ENCODE results near the gene IRF8. TPM values are rescaled to one million over a fixed set of nuclear protein-coding genes. Genes with fewer than 3 reads are reported as not detected.
"Not testable (repeated sequence)": the region's sequence is repeated elsewhere in the genome, so short reads cannot be mapped to it uniquely, and the experiment has no call there.

IRF8 gene
- total RNA-seq, 3 donors from 2014 or later (not counting 1 experiment from before 2014, with no cell fraction given), result 101 to 167 (median 122) TPM

DNA sequence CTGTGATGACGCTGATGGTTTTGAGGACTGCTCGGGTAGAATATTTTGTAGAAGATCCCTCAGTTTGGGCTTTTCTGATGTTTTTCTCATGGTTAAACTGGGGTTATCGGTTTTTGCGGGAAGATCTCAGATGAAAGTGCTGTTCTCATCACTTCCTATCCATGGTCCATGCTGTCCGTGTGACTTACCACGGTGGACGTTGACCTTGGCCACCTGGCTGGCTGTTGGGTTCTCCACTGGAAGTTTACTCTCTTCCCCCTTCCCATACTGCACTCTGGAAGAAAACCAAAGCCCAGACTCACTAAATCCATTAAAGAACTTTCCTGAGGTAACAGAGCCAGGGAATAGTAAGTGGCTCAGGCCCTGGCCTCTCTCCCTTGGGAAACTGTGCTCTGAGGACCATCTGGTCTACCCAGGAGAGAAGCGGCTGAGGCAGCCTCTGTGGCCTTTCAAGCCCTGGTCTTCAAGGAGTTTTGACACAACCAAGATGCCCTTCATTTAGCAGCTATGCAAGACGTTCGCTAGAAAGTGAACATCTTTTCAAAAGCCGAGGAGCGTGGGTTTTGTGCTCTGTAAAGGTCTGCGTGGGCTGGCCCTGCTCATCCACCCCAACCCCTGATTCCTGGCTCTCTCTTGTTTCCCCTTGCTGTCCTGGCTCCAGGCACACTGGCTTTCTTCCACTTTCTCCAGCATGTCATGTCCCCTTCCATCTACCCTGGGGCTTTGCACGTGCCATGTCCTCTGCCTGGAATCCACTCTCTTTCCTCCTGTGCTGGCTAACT, 43.1 kb downstream of the IRF8 start:
- 74% methylated on average over 14 of the region's 14 CpGs for WGBS (ENCODE audit: insufficient coverage)
- no peak overlapping the region for H3K27ac Mint-ChIP-seq
- ATAC-seq, result no peak
- Histone ChIP-seq H3K27me3 (ENCODE audit: control insufficient read depth, insufficient read depth, low read length) (no peaks in the 10 kb centered on the region), H3K9me3 (ENCODE audit: control insufficient read depth, insufficient read depth, low read length) (no peaks in the 10 kb centered on the region), H3K4me3 (ENCODE audit: low read length) (no peak overlapping the region), H3K4me1 (ENCODE audit: control insufficient read depth, insufficient read depth, low read length) (peaks cover 61% of the 10 kb centered on the region), H3K27ac (ENCODE audit: low read length) (no peak overlapping the region), H3K36me3 (ENCODE audit: control insufficient read depth, insufficient read depth, low read length) (no peaks in the 10 kb centered on the region)
- H3K4me3 Mint-ChIP-seq, result no peak overlapping the region
- no peaks in the 10 kb centered on the region for H3K36me3 Mint-ChIP-seq
- TF ChIP-seq, protein P1, sequence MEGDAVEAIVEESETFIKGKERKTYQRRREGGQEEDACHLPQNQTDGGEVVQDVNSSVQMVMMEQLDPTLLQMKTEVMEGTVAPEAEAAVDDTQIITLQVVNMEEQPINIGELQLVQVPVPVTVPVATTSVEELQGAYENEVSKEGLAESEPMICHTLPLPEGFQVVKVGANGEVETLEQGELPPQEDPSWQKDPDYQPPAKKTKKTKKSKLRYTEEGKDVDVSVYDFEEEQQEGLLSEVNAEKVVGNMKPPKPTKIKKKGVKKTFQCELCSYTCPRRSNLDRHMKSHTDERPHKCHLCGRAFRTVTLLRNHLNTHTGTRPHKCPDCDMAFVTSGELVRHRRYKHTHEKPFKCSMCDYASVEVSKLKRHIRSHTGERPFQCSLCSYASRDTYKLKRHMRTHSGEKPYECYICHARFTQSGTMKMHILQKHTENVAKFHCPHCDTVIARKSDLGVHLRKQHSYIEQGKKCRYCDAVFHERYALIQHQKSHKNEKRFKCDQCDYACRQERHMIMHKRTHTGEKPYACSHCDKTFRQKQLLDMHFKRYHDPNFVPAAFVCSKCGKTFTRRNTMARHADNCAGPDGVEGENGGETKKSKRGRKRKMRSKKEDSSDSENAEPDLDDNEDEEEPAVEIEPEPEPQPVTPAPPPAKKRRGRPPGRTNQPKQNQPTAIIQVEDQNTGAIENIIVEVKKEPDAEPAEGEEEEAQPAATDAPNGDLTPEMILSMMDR (IDR thresholded peaks at IDR 0.05), result no peak
- no peaks in the 10 kb centered on the region for H3K9me3 Mint-ChIP-seq
- H3K4me1 Mint-ChIP-seq, result peaks cover 44 to 55% of the 10 kb centered on the region in 2 donors
- peaks cover 0 to 6% of the 10 kb centered on the region in 2 donors for H3K27me3 Mint-ChIP-seq (ENCODE audit: low read depth in 2 of 2)
- intact Hi-C loops (cut with micrococcal nuclease), result no loop called here
- no peak for DNase-seq

DNA sequence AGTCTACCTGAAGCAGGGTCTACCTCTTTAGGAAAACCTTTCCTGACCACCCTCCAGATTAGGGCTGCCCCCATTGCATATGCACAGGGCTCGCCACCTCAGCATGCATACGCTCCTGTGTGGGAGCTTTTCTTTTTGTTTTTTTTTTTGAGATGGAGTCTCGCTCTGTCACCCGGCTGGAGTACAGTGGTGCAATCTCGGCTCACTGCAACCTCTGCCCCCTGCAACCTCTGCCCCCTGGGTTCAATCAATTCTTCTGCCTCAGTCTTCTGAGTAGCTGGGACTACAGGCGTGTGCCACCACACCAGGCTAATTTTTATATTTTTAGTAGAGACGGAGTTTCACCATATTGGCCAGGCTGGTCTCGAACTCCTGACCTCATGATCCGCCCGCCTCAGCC, 43.7 kb downstream of the IRF8 start:
- H3K4me1 ChIP-seq (ENCODE audit: control insufficient read depth, insufficient read depth, low read length), result peaks cover 61% of the 10 kb centered on the region
- H3K27me3 ChIP-seq (ENCODE audit: control insufficient read depth, insufficient read depth, low read length); H3K4me3 ChIP-seq (ENCODE audit: low read length); H3K4me3 Mint-ChIP-seq; H3K27me3 Mint-ChIP-seq (ENCODE audit: low read depth in 2 of 2); ATAC-seq; H3K36me3 ChIP-seq (ENCODE audit: control insufficient read depth, insufficient read depth, low read length); H3K36me3 Mint-ChIP-seq; DNase-seq; intact Hi-C loops (cut with micrococcal nuclease); H3K27ac ChIP-seq (ENCODE audit: low read length); H3K9me3 ChIP-seq (ENCODE audit: control insufficient read depth, insufficient read depth, low read length); H3K27ac Mint-ChIP-seq; H3K9me3 Mint-ChIP-seq: not testable (repeated sequence)
- H3K4me1 Mint-ChIP-seq, result peaks cover 45 to 56% of the 10 kb centered on the region in 2 donors
- WGBS (ENCODE audit: insufficient coverage), result 92% methylated on average over 10 of the region's 10 CpGs

DNA sequence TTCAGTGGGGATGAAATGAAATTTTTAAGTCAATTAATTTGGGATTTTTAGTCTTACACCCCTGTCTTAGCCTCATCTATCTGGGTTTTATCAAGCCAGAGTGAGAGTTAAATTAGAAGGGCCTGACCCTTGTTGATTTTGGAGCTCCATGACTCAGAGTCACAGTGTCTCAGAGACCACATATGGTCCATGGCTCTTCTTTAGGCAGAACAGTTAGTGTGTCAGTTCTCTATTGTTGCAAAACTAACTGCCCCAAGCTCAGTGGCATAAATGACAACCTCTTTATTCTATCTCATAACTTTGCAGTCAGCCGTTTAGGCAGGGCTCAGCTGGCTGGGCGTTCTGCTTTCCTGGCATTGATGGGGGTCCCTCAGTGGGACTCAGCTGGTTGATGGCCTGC, 44.7 kb downstream of the IRF8 start:
- intact Hi-C loops (cut with micrococcal nuclease), result no loop called here
- peaks cover 61% of the 10 kb centered on the region for H3K4me1 ChIP-seq (ENCODE audit: control insufficient read depth, insufficient read depth, low read length)
- H3K9me3 ChIP-seq (ENCODE audit: control insufficient read depth, insufficient read depth, low read length), result no peaks in the 10 kb centered on the region
- Mint-ChIP-seq H3K36me3 (no peaks in the 10 kb centered on the region), H3K4me3 (no peak overlapping the region), H3K9me3 (no peaks in the 10 kb centered on the region), H3K27ac (no peak overlapping the region), H3K4me1 (peaks cover 41 to 53% of the 10 kb centered on the region in 2 donors), H3K27me3 (ENCODE audit: low read depth in 2 of 2) (peaks cover 6 to 10% of the 10 kb centered on the region in 2 donors)
- WGBS (ENCODE audit: insufficient coverage), result 81% methylated on average over 2 of the region's 2 CpGs
- H3K27me3 ChIP-seq (ENCODE audit: control insufficient read depth, insufficient read depth, low read length), result no peaks in the 10 kb centered on the region
- no peak overlapping the region for H3K4me3 ChIP-seq (ENCODE audit: low read length)
- no peaks in the 10 kb centered on the region for H3K36me3 ChIP-seq (ENCODE audit: control insufficient read depth, insufficient read depth, low read length)
- H3K27ac ChIP-seq (ENCODE audit: low read length), result no peak overlapping the region
- TF ChIP-seq, protein P1 (IDR thresholded peaks at IDR 0.05), result no peak
- DNase-seq (no peak), ATAC-seq (no peak)

DNA sequence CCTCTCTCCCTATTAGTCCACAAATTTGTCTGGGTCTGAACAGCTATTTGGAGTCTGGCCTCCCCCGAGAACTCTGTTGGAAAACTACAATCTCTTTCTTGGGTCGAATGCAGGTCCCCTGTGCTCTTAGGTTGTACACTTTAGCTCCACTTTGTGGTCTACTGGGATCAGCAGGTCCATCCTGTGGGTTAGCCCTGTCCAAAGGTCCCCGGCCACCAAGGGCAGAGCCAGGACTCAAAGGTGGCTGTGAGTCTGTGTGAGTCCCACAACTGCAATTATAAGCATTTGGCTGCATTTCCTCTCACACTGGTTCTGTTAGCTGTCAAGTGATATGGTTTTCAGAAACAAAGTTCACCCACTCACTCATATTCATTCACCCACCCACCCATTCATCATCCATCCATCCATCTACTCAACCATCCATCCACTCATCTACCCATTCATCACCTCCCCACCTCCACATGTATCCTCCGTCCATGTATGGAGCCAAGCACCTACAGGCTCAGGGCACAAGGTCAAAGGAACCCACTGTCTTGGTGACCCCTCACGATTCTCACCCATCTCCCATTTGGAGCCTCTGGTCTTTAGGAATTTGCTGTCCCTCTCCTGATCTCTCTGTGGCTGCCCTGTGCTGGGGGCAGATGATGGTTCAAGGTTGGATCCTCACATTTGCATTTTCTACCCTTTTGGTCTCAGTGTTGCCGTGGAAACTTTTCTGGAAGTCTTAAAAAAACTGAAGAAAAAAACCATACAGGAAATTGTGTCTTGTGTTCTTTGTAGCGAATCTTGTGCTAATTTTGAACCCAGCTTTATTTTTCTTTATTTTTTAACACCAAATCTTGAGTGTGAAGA, 45.8 kb downstream of the IRF8 start:
- Mint-ChIP-seq H3K27me3 (ENCODE audit: low read depth in 2 of 2) (peaks cover 6 to 10% of the 10 kb centered on the region in 2 donors), H3K4me3 (peak overlapping the region; percentile 58), H3K36me3 (no peaks in the 10 kb centered on the region), H3K4me1 (peaks cover 38 to 53% of the 10 kb centered on the region in 2 donors), H3K27ac (peak overlapping the region; percentile 3 to 81), H3K9me3 (no peaks in the 10 kb centered on the region)
- whole genome bisulfite sequencing (ENCODE audit: insufficient coverage), result 51% methylated on average over 7 of the region's 7 CpGs
- TF ChIP-seq, protein P1 (IDR thresholded peaks at IDR 0.05), result no peak
- H3K27ac ChIP-seq (ENCODE audit: low read length), result peak overlapping the region; percentile 38
- no peaks in the 10 kb centered on the region for H3K36me3 ChIP-seq (ENCODE audit: control insufficient read depth, insufficient read depth, low read length)
- H3K4me1 ChIP-seq (ENCODE audit: control insufficient read depth, insufficient read depth, low read length), result peaks cover 59% of the 10 kb centered on the region
- H3K4me3 ChIP-seq (ENCODE audit: low read length), result peak overlapping the region; percentile 5
- no peaks in the 10 kb centered on the region for H3K27me3 ChIP-seq (ENCODE audit: control insufficient read depth, insufficient read depth, low read length)
- DNase-seq, result no peak
- intact Hi-C loops (cut with micrococcal nuclease), result no loop called here
- no peak for ATAC-seq
- H3K9me3 ChIP-seq (ENCODE audit: control insufficient read depth, insufficient read depth, low read length), result no peaks in the 10 kb centered on the region

Measured in natural killer cell (primary cell).